Stomach (tissue), 4 donors: Measurements from ENCODE around the gene ULBP1.
"Not testable (repeated sequence)": the region's sequence is repeated elsewhere in the genome, so short reads cannot be mapped to it uniquely, and the experiment has no call there.

Source experiments
- CTCF ChIP-seq, 7 experiments: fragments of 450-650 bp in 4 of 7; fragments of 200-600 bp in 3 of 7; sonication (generic) in 3 of 7; IDR thresholded peaks; one replicate each; pipeline ENCODE4 v1.5.1; 2016 to 2019; ENCODE audit warnings: antibody characterized with exemption in 7 of 7, control low read depth in 2 of 7, mild to moderate bottlenecking in 1 of 7
- POLR2A ChIP-seq, 4 donors: fragments of 450-650 bp; IDR thresholded peaks; one replicate each; pipeline ENCODE4 v1.6.1; 2016; ENCODE audit warnings: antibody characterized with exemption in 4 of 4, control low read depth in 2 of 4, mild to moderate bottlenecking in 1 of 4, moderate library complexity in 1 of 4

- TF ChIP-seq CTCF, POLR2A (IDR thresholded peaks at IDR 0.05): not testable (repeated sequence)
These were observed 58.1 kb downstream of the ULBP1 start for GRCh38 chr6:150021870-150022269.
